Thyroid gland (tissue), 4 donors: ENCODE data around the gene ACAP3. TPM values are rescaled to one million over a fixed set of nuclear protein-coding genes. Genes with fewer than 3 reads are reported as not detected.

Source experiments
- DNase-seq, 2 donors: peaks; one replicate each; pipeline ENCODE4 v3.0.0-alpha.2; 2019
- H3K27ac ChIP-seq, 3 donors: fragments of 200-600 bp; sonication (generic); 1 replicate in 2 of 3; 2 replicates in 1 of 3; pipeline ENCODE4 v1.5.1; 2016 to 2019; ENCODE audit warnings: mild to moderate bottlenecking in 1 of 3, moderate library complexity in 1 of 3
- H3K27me3 ChIP-seq: fragments of 200-600 bp; sonication (generic); one replicate; pipeline ENCODE4 v1.5.1; 2019
- H3K36me3 ChIP-seq, 2 donors: fragments of 200-600 bp; sonication (generic); one replicate each; pipeline ENCODE4 v1.5.1; 2016 to 2019
- H3K4me1 ChIP-seq, 2 donors: fragments of 200-600 bp; sonication (generic); one replicate each; pipeline ENCODE4 v1.5.1; 2017 to 2019
- H3K4me3 ChIP-seq, 3 donors: fragments of 200-600 bp; sonication (generic); replicated peaks in 1 of 3; 1 replicate in 2 of 3; 2 replicates in 1 of 3; pipeline ENCODE4 v1.5.1; 2016; ENCODE audit warnings: mild to moderate bottlenecking in 1 of 3
- H3K9me3 ChIP-seq: fragments of 200-600 bp; sonication (generic); one replicate; pipeline ENCODE4 v1.5.1; 2017
- CTCF ChIP-seq, 6 experiments: fragments of 200-600 bp in 3 of 6; fragments of 450-650 bp in 3 of 6; sonication (generic) in 3 of 6; IDR thresholded peaks; one replicate each; pipeline ENCODE4 v1.5.1; 2016 to 2019; ENCODE audit warnings: antibody characterized with exemption in 6 of 6, mild to moderate bottlenecking in 2 of 6, inconsistent platforms in 1 of 6, moderate library complexity in 1 of 6
- POLR2A ChIP-seq, 2 donors: fragments of 450-650 bp; IDR thresholded peaks; one replicate each; pipeline ENCODE4 v1.6.1; 2017; ENCODE audit warnings: antibody characterized with exemption in 2 of 2, mild to moderate bottlenecking in 2 of 2, moderate library complexity in 1 of 2
- WGBS, 2 donors: methylation state at CpG; one replicate each; pipeline ENCODE4 v1.1.5; 2017; 5-methylcytosine and 5-hydroxymethylcytosine counted together
- intact Hi-C: fragments of 100-400 bp; cut with DNase I; formaldehyde crosslinking; loops from one replicate; pipeline ENCODE4 v1.15.1; 2023
- microRNA-seq: library from miRNA; unstranded; fragments of <30 nt; microRNA quantifications from one replicate; pipeline ENCODE4, GENCODE V29; 2016
- small RNA-seq: library from RNA; depleted of rRNA; stranded (forward); fragments of <200 nt; gene quantifications from one replicate; pipeline ENCODE3, GENCODE V24; 2016
- total RNA-seq, 4 donors: library from RNA; depleted of rRNA; stranded (reverse); fragments of >200 nt; gene quantifications; one replicate each; pipeline ENCODE4 v1.2.3, GENCODE V29; 2016

Gene ACAP3
- total RNA-seq, 4 donors from 2014 or later: 31.6 to 51.2 (median 42.1) TPM

GRCh38 chr1:1242461-1243265 lies 65.1 kb downstream of the ACAP3 start:
- no peak for DNase-seq
- intact Hi-C loops: no loop called here
- Histone ChIP-seq H3K4me3 (no peak overlapping the region), H3K4me1 (peaks cover 0 to 14% of the 10 kb centered on the region in 2 donors), H3K27me3 (no peaks in the 10 kb centered on the region), H3K27ac (no peak overlapping the region), H3K36me3 (no peaks in the 10 kb centered on the region), H3K9me3 (no peaks in the 10 kb centered on the region)
- WGBS, 2 donors: 90 to 94% methylated on average over 11 to 29 of the region's 41 CpGs
- no peak for TF ChIP-seq POLR2A (IDR thresholded peaks at IDR 0.05)
- no peak for TF ChIP-seq CTCF (IDR thresholded peaks at IDR 0.05)

Small RNA genes lying within 50 kb of the gene (microRNA-seq; reads per million reads assigned to microRNA genes)
- gene MIR6726 (not detected), gene MIR6727 (not detected), gene MIR6808 (not detected)

Small RNA genes lying within 50 kb of the gene (small RNA-seq; reads per million reads assigned to genes)
- not detected for gene MIR6726

Other genes with a start within 250 kb of the ACAP3 start
- gene RNF223, start 233.6 kb downstream of the ACAP3 start, total RNA-seq: not detected
- gene C1orf159, start 191.8 kb downstream of the ACAP3 start, total RNA-seq: 10 to 100 TPM; 10.3 to 27.6 (median 19.6) TPM
- under 1 TPM in 2 of 4 donors, not detected in 2; 0.13 to 0.29 TPM for gene TTLL10, start 134.1 kb downstream of the ACAP3 start, total RNA-seq
- under 1 TPM in 2 of 4 donors, not detected in 2; 0.49 to 0.67 TPM for gene TNFRSF18, start 101.3 kb downstream of the ACAP3 start, total RNA-seq
- gene TNFRSF4, start 93.8 kb downstream of the ACAP3 start, total RNA-seq: 1 to 10 TPM; 1.5 to 4.5 (median 3.2) TPM
- gene SDF4, start 75.9 kb downstream of the ACAP3 start, total RNA-seq: 100 to 1,000 TPM; 109 to 144 (median 138) TPM
- gene B3GALT6, start 75.7 kb downstream of the ACAP3 start, total RNA-seq: 10 to 100 TPM; 18.0 to 32.2 (median 25.5) TPM
- gene C1QTNF12, start 61.2 kb downstream of the ACAP3 start, total RNA-seq: under 1 TPM in 1 of 4 donors, not detected in 3; 0.83 TPM
- 10 to 100 TPM; 33.0 to 58.4 (median 36.2) TPM for gene UBE2J2, start 34.1 kb downstream of the ACAP3 start, total RNA-seq
- 1 to 10 TPM in 3 of 4 donors, under 1 TPM in 1; 0.73 to 3.2 (median 1.6) TPM for gene SCNN1D, start 27.5 kb downstream of the ACAP3 start, total RNA-seq
- gene PUSL1, start 667 bp upstream of the ACAP3 start, total RNA-seq: 10 to 100 TPM; 24.0 to 41.4 (median 28.0) TPM
- 100 to 1,000 TPM in 2 of 4 donors, 10 to 100 TPM in 2; 68.9 to 116 (median 94.7) TPM for gene INTS11, start 16.7 kb upstream of the ACAP3 start, total RNA-seq
- 10 to 100 TPM; 16.7 to 37.3 (median 24.3) TPM for gene CPTP, start 16.9 kb upstream of the ACAP3 start, total RNA-seq
- 1 to 10 TPM in 2 of 4 donors, under 1 TPM in 2; 0.11 to 1.4 (median 0.68) TPM for gene TAS1R3, start 23.4 kb upstream of the ACAP3 start, total RNA-seq
- 10 to 100 TPM; 46.6 to 79.4 (median 61.7) TPM for gene DVL1, start 41.5 kb upstream of the ACAP3 start, total RNA-seq
- 100 to 1,000 TPM in 3 of 4 donors, 10 to 100 TPM in 1; 57.1 to 143 (median 106) TPM for gene MXRA8, start 50.6 kb upstream of the ACAP3 start, total RNA-seq
- gene AURKAIP1, start 67.3 kb upstream of the ACAP3 start, total RNA-seq: 100 to 1,000 TPM in 2 of 4 donors, 10 to 100 TPM in 2; 73.8 to 198 (median 105) TPM
- gene CCNL2, start 91.4 kb upstream of the ACAP3 start, total RNA-seq: 100 to 1,000 TPM; 167 to 307 (median 215) TPM
- gene MRPL20, start 99.4 kb upstream of the ACAP3 start, total RNA-seq: 100 to 1,000 TPM; 123 to 199 (median 160) TPM
- gene ANKRD65, start 113.3 kb upstream of the ACAP3 start, total RNA-seq: 1 to 10 TPM; 2.0 to 3.2 (median 2.4) TPM
- 10 to 100 TPM; 11.4 to 52.0 (median 30.3) TPM for gene VWA1, start 127.8 kb upstream of the ACAP3 start, total RNA-seq
- 10 to 100 TPM in 2 of 4 donors, 1 to 10 TPM in 2; 4.9 to 29.9 (median 15.1) TPM for gene ATAD3C, start 141.8 kb upstream of the ACAP3 start, total RNA-seq
- 10 to 100 TPM; 13.8 to 29.1 (median 15.0) TPM for gene ATAD3B, start 163.8 kb upstream of the ACAP3 start, total RNA-seq
- gene ATAD3A, start 204.2 kb upstream of the ACAP3 start, total RNA-seq: 10 to 100 TPM; 21.6 to 34.2 (median 28.5) TPM
- gene TMEM240, start 232.7 kb upstream of the ACAP3 start, total RNA-seq: 1 to 10 TPM; 1.2 to 4.5 (median 1.3) TPM